ENCODE results near the gene RPL19. TPM values are rescaled to one million over a fixed set of nuclear protein-coding genes. Genes with fewer than 3 reads are reported as not detected.
"Not testable (repeated sequence)": the region's sequence is repeated elsewhere in the genome, so short reads cannot be mapped to it uniquely, and the experiment has no call there.

Gene RPL19
- total and polyA plus RNA-seq, 8 donors: 1,114 to 4,546 (median 2,476) TPM

GRCh38 chr17:39246274-39246673 is 46.2 kb downstream of the RPL19 start:
- H3K27ac ChIP-seq: no peak overlapping the region
- 42 to 49% (median 43%) methylated on average over 3 of the region's 3 CpGs for WGBS, 5 donors
- peaks cover 0 to 28% (median 0%) of the 10 kb centered on the region in 3 donors for H3K27me3 ChIP-seq
- peaks cover 0 to 14% (median 4%) of the 10 kb centered on the region in 4 donors for H3K4me1 ChIP-seq
- intact Hi-C loops (cut with DNase I; ENCODE audit: low total_unique reads): no loop called here
- H3K9me3 ChIP-seq: no peaks in the 10 kb centered on the region
- H3K36me3 ChIP-seq: no peaks in the 10 kb centered on the region
- TF ChIP-seq CTCF (IDR thresholded peaks at IDR 0.05): no peak
- TF ChIP-seq EP300 (IDR thresholded peaks at IDR 0.05): no peak
- TF ChIP-seq POLR2A (IDR thresholded peaks at IDR 0.05): no peak
- TF ChIP-seq POLR2AphosphoS5 (IDR thresholded peaks at IDR 0.05): no peak
- no peak overlapping the region for H3K4me3 ChIP-seq
- no peak for DNase-seq

GRCh38 chr17:39250076-39250475 is 50.0 kb downstream of the RPL19 start:
- H3K27me3 ChIP-seq; H3K4me3 ChIP-seq; DNase-seq; H3K27ac ChIP-seq; intact Hi-C loops (cut with DNase I; ENCODE audit: low total_unique reads); H3K9me3 ChIP-seq; H3K4me1 ChIP-seq: not testable (repeated sequence)
- H3K36me3 ChIP-seq: peaks cover 6 to 33% (median 25%) of the 10 kb centered on the region in 4 donors
- 94 to 98% (median 95%) methylated on average over 12 of the region's 12 CpGs for WGBS, 5 donors

- Histone ChIP-seq H3K27ac (no peak overlapping the region), H3K27me3 (no peaks in the 10 kb centered on the region), H3K36me3 (peaks cover 6 to 53% (median 44%) of the 10 kb centered on the region in 4 donors), H3K4me3 (no peak overlapping the region), H3K4me1 (no peaks in the 10 kb centered on the region), H3K9me3 (no peaks in the 10 kb centered on the region)
- no peak for DNase-seq
- intact Hi-C loops (cut with DNase I; ENCODE audit: low total_unique reads): no loop called here
- 24 to 47% (median 29%) methylated on average over 1 of the region's 1 CpG for WGBS, 5 donors
- TF ChIP-seq POLR2AphosphoS5 (IDR thresholded peaks at IDR 0.05) (no peak), EP300 (IDR thresholded peaks at IDR 0.05) (no peak)
These were observed 51.9 kb downstream of the RPL19 start for GRCh38 chr17:39251997-39252396.

- Histone ChIP-seq H3K9me3 (no peaks in the 10 kb centered on the region), H3K4me3 (no peak overlapping the region), H3K27ac (no peak overlapping the region), H3K4me1 (no peaks in the 10 kb centered on the region), H3K27me3 (no peaks in the 10 kb centered on the region), H3K36me3 (peaks cover 6 to 62% (median 52%) of the 10 kb centered on the region in 4 donors)
- no peak for DNase-seq
- WGBS, 5 donors: 72 to 85% (median 76%) methylated on average over 7 of the region's 7 CpGs
- intact Hi-C loops (cut with DNase I; ENCODE audit: low total_unique reads): no loop called here
- TF ChIP-seq POLR2AphosphoS5 (IDR thresholded peaks at IDR 0.05): no peak
- TF ChIP-seq POLR2A (IDR thresholded peaks at IDR 0.05): no peak
- TF ChIP-seq CTCF (IDR thresholded peaks at IDR 0.05): no peak
- no peak for TF ChIP-seq EP300 (IDR thresholded peaks at IDR 0.05)
These were observed 52.8 kb downstream of the RPL19 start for GRCh38 chr17:39252788-39253460.

Other genes starting within 250 kb of the RPL19 start
- gene FBXO47, start 232.9 kb upstream of the RPL19 start, total RNA-seq: not detected
- not detected for gene FBXO47, start 232.9 kb upstream of the RPL19 start, polyA plus RNA-seq
- gene PLXDC1, start 48.6 kb upstream of the RPL19 start, total RNA-seq: 10 to 100 TPM in 2 of 5 donors, 1 to 10 TPM in 2, under 1 TPM in 1; 0.58 to 77.2 (median 8.4) TPM
- 1 to 10 TPM; 1.7 to 4.6 (median 2.1) TPM for gene PLXDC1, start 48.6 kb upstream of the RPL19 start, polyA plus RNA-seq
- gene ARL5C, start 34.1 kb upstream of the RPL19 start, total RNA-seq: not detected
- not detected for gene ARL5C, start 34.1 kb upstream of the RPL19 start, polyA plus RNA-seq
- 10 to 100 TPM in 2 of 5 donors, 1 to 10 TPM in 3; 4.2 to 57.2 (median 8.9) TPM for gene CACNB1, start 2.6 kb upstream of the RPL19 start, total RNA-seq
- 1 to 10 TPM; 2.4 to 2.7 (median 2.7) TPM for gene CACNB1, start 2.6 kb upstream of the RPL19 start, polyA plus RNA-seq
- under 1 TPM in 1 of 5 donors, not detected in 4; under 0.01 TPM for gene STAC2, start 25.7 kb downstream of the RPL19 start, total RNA-seq
- under 1 TPM in 2 of 3 donors, not detected in 1; 0.15 to 0.20 TPM for gene STAC2, start 25.7 kb downstream of the RPL19 start, polyA plus RNA-seq
- 10 to 100 TPM in 3 of 5 donors, 1 to 10 TPM in 2; 6.7 to 18.4 (median 11.1) TPM for gene FBXL20, start 201.3 kb downstream of the RPL19 start, total RNA-seq
- gene FBXL20, start 201.3 kb downstream of the RPL19 start, polyA plus RNA-seq: 1 to 10 TPM; 1.5 to 1.8 (median 1.7) TPM

All from stomach (tissue), 9 donors.